PC-3 (cell line): Measurements from ENCODE around the gene BANK1. TPM values are rescaled to one million over a fixed set of nuclear protein-coding genes. Genes with fewer than 3 reads are reported as not detected.

Source experiments
- ATAC-seq: fragments of 200-7000 bp; cut with Tn5 transposase; 2 replicates; pipeline ENCODE4 v1.9.1; 2020; ENCODE audit warnings: mild to moderate bottlenecking, moderate library complexity
- BruUV-seq: library from RNA; stranded (reverse); fragments of 400-500 nt; replicated peaks from 2 replicates; lab custom pipeline; 2021; lab: Mats Ljungman, UMichigan
- CTCF ChIA-PET: fragments of 300-600 bp; sonication (Branson Sonifier 250); formaldehyde crosslinking; loops from one replicate; lab custom pipeline; 2022; ENCODE audit warnings: antibody characterized with exemption; lab: Charles Lee
- POLR2A ChIA-PET: fragments of 300-600 bp; sonication (Branson Sonifier 250); formaldehyde crosslinking; loops from one replicate; lab custom pipeline; 2022; ENCODE audit warnings: antibody characterized with exemption; ENCODE audit not compliant: unreplicated experiment; lab: Charles Lee
- DNase-seq: peaks from one replicate; pipeline ENCODE4 v3.0.0-alpha.2; 2015
- H2AFZ ChIP-seq: fragments of 300-600 bp; sonication (generic); 2 replicates; pipeline ENCODE4 v1.6.0; 2016; ENCODE audit warnings: antibody characterized with exemption, low read length
- H3F3A ChIP-seq: fragments of 300-600 bp; sonication (generic); one replicate; pipeline ENCODE4 v1.6.0; 2017; ENCODE audit warnings: antibody characterized with exemption, low read length, control low read depth, mild to moderate bottlenecking; ENCODE audit not compliant: unreplicated experiment
- H3K27ac ChIP-seq: fragments of 300-600 bp; sonication (generic); 2 replicates; pipeline ENCODE4 v1.5.1; 2016; ENCODE audit warnings: mild to moderate bottlenecking, low read length
- H3K27me3 ChIP-seq: fragments of 300-600 bp; sonication (generic); 2 replicates; pipeline ENCODE4 v1.6.1; 2016; ENCODE audit warnings: low read length, mixed read lengths
- H3K36me3 ChIP-seq: fragments of 300-600 bp; sonication (generic); 2 replicates; pipeline ENCODE4 v1.6.1; 2016; ENCODE audit warnings: low read depth, mixed run types, low read length, mixed read lengths
- H3K4me1 ChIP-seq: fragments of 300-600 bp; sonication (generic); 2 replicates; pipeline ENCODE4 v1.5.1; 2016; ENCODE audit warnings: low read length; ENCODE audit not compliant: insufficient read depth
- H3K4me2 ChIP-seq: fragments of 300-600 bp; sonication (generic); 2 replicates; pipeline ENCODE4 v1.6.0; 2016; ENCODE audit warnings: low read length
- H3K4me3 ChIP-seq: fragments of 300-600 bp; sonication (generic); 2 replicates; pipeline ENCODE4 v1.5.1; 2016; ENCODE audit warnings: mild to moderate bottlenecking, low read length, mixed read lengths
- H3K79me2 ChIP-seq: fragments of 300-600 bp; sonication (generic); 2 replicates; pipeline ENCODE4 v1.6.1; 2017; ENCODE audit warnings: low read length, mixed read lengths
- H3K9ac ChIP-seq: fragments of 300-600 bp; sonication (generic); 2 replicates; pipeline ENCODE4 v1.6.0; 2016; ENCODE audit warnings: mild to moderate bottlenecking, low read length
- H3K9me2 ChIP-seq: fragments of 300-600 bp; sonication (generic); replicated peaks from 2 replicates; pipeline ENCODE4 v1.6.1; 2016; ENCODE audit warnings: mixed run types, low read length, mixed read lengths
- H3K9me3 ChIP-seq: fragments of 300-600 bp; sonication (generic); 2 replicates; pipeline ENCODE4 v1.6.1; 2016; ENCODE audit warnings: low read length, mixed read lengths
- H4K20me1 ChIP-seq: fragments of 300-600 bp; sonication (generic); 2 replicates; pipeline ENCODE4 v1.6.1; 2016; ENCODE audit warnings: low read length, mixed read lengths
- CTCF ChIP-seq: fragments of 300-600 bp; sonication (generic); conservative IDR thresholded peaks from 2 replicates; pipeline ENCODE4 v1.5.1; 2017; ENCODE audit warnings: antibody characterized with exemption, low read depth, mild to moderate bottlenecking, low read length
- EZH2 ChIP-seq: fragments of 300-600 bp; sonication (generic); IDR thresholded peaks from one replicate; pipeline ENCODE4 v1.6.1; 2017; ENCODE audit warnings: antibody characterized with exemption, mild to moderate bottlenecking, low read length; ENCODE audit not compliant: unreplicated experiment
- EZH2phosphoT487 ChIP-seq: fragments of 300-600 bp; sonication (generic); IDR thresholded peaks from 2 replicates; pipeline ENCODE4 v1.6.1; 2018; ENCODE audit warnings: mild to moderate bottlenecking, antibody characterized with exemption, low read length, borderline replicate concordance
- intact Hi-C: fragments of 100-400 bp; cut with micrococcal nuclease; formaldehyde crosslinking; loops from 2 replicates; pipeline ENCODE4 v1.9.0; 2023
- total RNA-seq: library from RNA; depleted of rRNA; stranded (reverse); fragments of >200 nt; gene quantifications from 2 replicates; pipeline ENCODE4 v1.2.3, GENCODE V29; 2014

BANK1 gene
- total RNA-seq, 1 experiment from 2014 or later, result 1.5 TPM

- Histone ChIP-seq H3K4me3 (no peak overlapping the region), H3K9me3 (no peaks in the 10 kb centered on the region), H3F3A (no peaks in the 10 kb centered on the region), H3K9me2 (no peaks in the 10 kb centered on the region), H2AFZ (no peak overlapping the region), H3K27me3 (no peaks in the 10 kb centered on the region), H3K4me1 (no peaks in the 10 kb centered on the region), H3K79me2 (no peaks in the 10 kb centered on the region), H3K36me3 (no peaks in the 10 kb centered on the region), H3K4me2 (no peak overlapping the region), H3K9ac (no peak overlapping the region), H3K27ac (no peak overlapping the region), H4K20me1 (no peaks in the 10 kb centered on the region)
- intact Hi-C loops, result no loop called here
- ChIA-PET POLR2A (no interaction called here), CTCF (no interaction called here)
- DNase-seq (no peak), ATAC-seq (no peak)
- BruUV-seq, result no TSS peak
- TF ChIP-seq EZH2phosphoT487 (no peak), EZH2 (no peak), CTCF (peak; percentile 30; the same call in 1 of the 2 replicates)
These were observed 265.3 kb downstream of the BANK1 start for GRCh38 chr4:102055805-102056204.

DNA sequence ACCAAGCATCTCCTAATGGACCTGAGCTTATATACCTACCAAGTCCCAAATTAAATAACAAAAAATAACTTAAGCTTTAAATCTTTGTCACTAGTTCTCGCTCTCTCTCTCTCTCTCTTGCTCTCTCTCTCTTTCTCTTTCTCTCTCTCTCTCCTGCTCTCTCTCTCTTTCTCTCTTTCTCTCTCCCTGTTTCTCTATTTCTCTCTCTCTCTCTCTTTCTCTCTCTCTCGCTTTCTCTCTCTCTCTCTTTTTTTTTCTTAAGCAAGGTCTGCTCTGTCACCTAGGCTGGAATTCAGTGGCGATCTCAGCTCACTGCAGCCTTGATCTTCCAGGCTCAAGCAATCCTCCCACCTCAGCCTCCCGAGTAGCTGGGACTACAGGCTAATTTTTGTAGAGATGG lies 266.6 kb downstream of the BANK1 start:
- Histone ChIP-seq H3K36me3 (no peaks in the 10 kb centered on the region), H3K4me1 (no peaks in the 10 kb centered on the region), H3F3A (no peaks in the 10 kb centered on the region), H3K4me2 (no peak overlapping the region), H3K27ac (no peak overlapping the region), H3K4me3 (no peak overlapping the region), H3K9me3 (no peaks in the 10 kb centered on the region), H4K20me1 (no peaks in the 10 kb centered on the region), H3K9ac (no peak overlapping the region), H3K79me2 (no peaks in the 10 kb centered on the region), H3K27me3 (no peaks in the 10 kb centered on the region), H2AFZ (no peak overlapping the region), H3K9me2 (no peaks in the 10 kb centered on the region)
- ChIA-PET POLR2A (no interaction called here), CTCF (no interaction called here)
- DNase-seq, result no peak
- no TSS peak for BruUV-seq
- ATAC-seq, result no peak
- intact Hi-C loops, result no loop called here
- TF ChIP-seq EZH2phosphoT487, result no peak
- no peak for TF ChIP-seq CTCF
- TF ChIP-seq EZH2, result no peak

DNA sequence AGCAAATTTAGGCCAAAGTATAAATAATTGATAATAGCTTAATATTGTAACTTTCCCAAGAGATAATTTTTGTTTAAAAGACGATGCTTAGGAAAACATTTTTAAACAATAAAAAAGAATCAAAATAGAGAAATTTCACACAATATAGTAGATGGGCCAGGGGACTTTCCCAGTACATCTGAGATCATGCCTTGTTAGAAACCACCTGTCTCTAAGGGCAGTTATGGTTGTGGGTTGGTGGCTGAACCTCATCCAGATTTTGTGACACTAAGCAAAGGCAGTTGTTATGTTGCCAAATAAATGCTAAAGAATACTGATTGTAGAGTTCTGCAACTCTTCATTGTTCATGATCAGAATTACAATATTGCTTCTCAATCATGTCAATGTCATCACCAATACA lies 270.6 kb downstream of the BANK1 start:
- no peak overlapping the region for H3K27ac ChIP-seq
- ChIA-PET CTCF (no interaction called here), POLR2A (no interaction called here)
- no peaks in the 10 kb centered on the region for H4K20me1 ChIP-seq
- intact Hi-C loops, result no loop called here
- no peaks in the 10 kb centered on the region for H3K4me1 ChIP-seq
- H3K79me2 ChIP-seq, result no peaks in the 10 kb centered on the region
- DNase-seq, result no peak
- no peaks in the 10 kb centered on the region for H3K9me2 ChIP-seq
- no peak overlapping the region for H3K9ac ChIP-seq
- no TSS peak for BruUV-seq
- no peak overlapping the region for H2AFZ ChIP-seq
- H3K9me3 ChIP-seq, result no peaks in the 10 kb centered on the region
- H3F3A ChIP-seq, result no peaks in the 10 kb centered on the region
- H3K36me3 ChIP-seq, result no peaks in the 10 kb centered on the region
- no peak for ATAC-seq
- TF ChIP-seq EZH2 (no peak), EZH2phosphoT487 (no peak), CTCF (no peak)
- H3K4me2 ChIP-seq, result no peak overlapping the region
- no peaks in the 10 kb centered on the region for H3K27me3 ChIP-seq
- no peak overlapping the region for H3K4me3 ChIP-seq
